Activated CD4-positive, alpha-beta T cell treated with anti-CD3 and anti-CD28 coated beads, Interleukin-2, amount 10 ng/mL, durations not matched to agents 7 days and 5 days (primary cell): ENCODE data around the gene CYB5R3. TPM values are rescaled to one million over a fixed set of nuclear protein-coding genes. Genes with fewer than 3 reads are reported as not detected.
A peak's percentile ranks its signal among the peaks of the same experiment; 100 is the strongest.
"Not testable (repeated sequence)": the region's sequence is repeated elsewhere in the genome, so short reads cannot be mapped to it uniquely, and the experiment has no call there.

Experiments
- CTCF ChIA-PET: fragments of 350-600 bp; sonication (Branson Sonifier 250); formaldehyde crosslinking; loops from one replicate; lab custom pipeline; 2021; ENCODE audit warnings: antibody characterized with exemption; lab: Charles Lee
- POLR2A ChIA-PET: fragments of 350-600 bp; sonication (Branson Sonifier 250); formaldehyde crosslinking; loops from one replicate; lab custom pipeline; 2021; ENCODE audit warnings: antibody characterized with exemption; lab: Charles Lee
- DNase-seq: peaks from one replicate; pipeline ENCODE4 v3.0.0-alpha.2; 2020
- H3K27ac Mint-ChIP-seq: one replicate; pipeline ENCODE4 v1.8.0; 2021; ENCODE audit warnings: mild to moderate bottlenecking, moderate library complexity, mixed read lengths
- H3K27me3 Mint-ChIP-seq: one replicate; pipeline ENCODE4 v1.8.0; 2021; ENCODE audit warnings: mixed read lengths
- H3K36me3 Mint-ChIP-seq: one replicate; pipeline ENCODE4 v1.8.0; 2021; ENCODE audit warnings: low read depth, mixed read lengths
- H3K4me1 Mint-ChIP-seq: one replicate; pipeline ENCODE4 v1.8.0; 2021; ENCODE audit warnings: mixed read lengths
- H3K4me3 Mint-ChIP-seq: one replicate; pipeline ENCODE4 v1.8.0; 2021; ENCODE audit warnings: mild to moderate bottlenecking, moderate library complexity, mixed read lengths
- H3K9me3 Mint-ChIP-seq: one replicate; pipeline ENCODE4 v1.8.0; 2021; ENCODE audit warnings: mixed read lengths
- total RNA-seq, 2 experiments: library from RNA; stranded (reverse); gene quantifications; one replicate each; pipeline ENCODE4 v1.2.3, GENCODE V29; 2021

CYB5R3 gene
- total RNA-seq, 2 experiments from 2014 or later, result 84.3 to 91.9 TPM

- ChIA-PET POLR2A (no interaction called here), CTCF (interaction anchor here (1.0 kb wide), 1 partner anchor 19 kb away, joined by 4 read pairs; the partner anchor contains the start of gene POLDIP3)
- H3K36me3 Mint-ChIP-seq, result peaks cover 41% of the 10 kb centered on the region
- DNase-seq, result no peak
- H3K27ac Mint-ChIP-seq, result no peak overlapping the region
- no peaks in the 10 kb centered on the region for H3K9me3 Mint-ChIP-seq
- no peaks in the 10 kb centered on the region for H3K27me3 Mint-ChIP-seq
- H3K4me1 Mint-ChIP-seq, result no peaks in the 10 kb centered on the region
- H3K4me3 Mint-ChIP-seq, result no peak overlapping the region
These were observed 53.8 kb downstream of the CYB5R3 start for GRCh38 chr22:42595434-42595833.

DNA sequence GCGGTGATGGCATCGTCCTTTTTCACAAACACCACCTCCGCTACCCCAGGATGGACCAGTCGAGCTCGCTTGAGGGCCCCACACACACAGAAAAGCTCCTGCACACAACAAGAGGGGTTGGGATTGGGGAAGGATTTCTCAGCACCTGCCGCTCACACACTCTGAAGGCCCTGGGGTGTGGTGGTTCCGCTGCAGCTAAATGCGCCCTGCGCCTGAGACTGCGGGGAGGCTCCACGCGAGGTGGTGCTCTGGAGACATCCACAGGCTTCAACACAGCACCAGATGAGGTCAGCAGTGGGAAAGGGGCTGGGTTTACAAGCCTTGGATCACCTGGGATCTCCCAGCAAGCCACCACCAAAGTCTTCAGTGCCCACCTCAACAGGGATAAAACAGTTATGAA lies 57.2 kb downstream of the CYB5R3 start:
- Mint-ChIP-seq H3K36me3 (peaks cover 43% of the 10 kb centered on the region), H3K4me3 (no peak overlapping the region), H3K9me3 (no peaks in the 10 kb centered on the region), H3K27ac (no peak overlapping the region), H3K27me3 (no peaks in the 10 kb centered on the region), H3K4me1 (no peaks in the 10 kb centered on the region)
- no peak for DNase-seq
- CTCF ChIA-PET, result interaction anchor here (0.6 kb wide), 1 partner anchor 9 kb away, joined by 4 read pairs; no protein-coding TSS in a partner anchor
- POLR2A ChIA-PET, result no interaction called here

- Mint-ChIP-seq H3K9me3 (no peaks in the 10 kb centered on the region), H3K27me3 (no peaks in the 10 kb centered on the region), H3K4me1 (no peaks in the 10 kb centered on the region), H3K27ac (no peak overlapping the region), H3K4me3 (no peak overlapping the region), H3K36me3 (peaks cover 45% of the 10 kb centered on the region)
- DNase-seq, result no peak
- ChIA-PET CTCF (interaction anchor here (0.6 kb wide), 1 partner anchor 70 kb away, joined by 4 read pairs; no protein-coding TSS in a partner anchor), POLR2A (no interaction called here)
These were observed 61.5 kb downstream of the CYB5R3 start for GRCh38 chr22:42587588-42588175.

DNA sequence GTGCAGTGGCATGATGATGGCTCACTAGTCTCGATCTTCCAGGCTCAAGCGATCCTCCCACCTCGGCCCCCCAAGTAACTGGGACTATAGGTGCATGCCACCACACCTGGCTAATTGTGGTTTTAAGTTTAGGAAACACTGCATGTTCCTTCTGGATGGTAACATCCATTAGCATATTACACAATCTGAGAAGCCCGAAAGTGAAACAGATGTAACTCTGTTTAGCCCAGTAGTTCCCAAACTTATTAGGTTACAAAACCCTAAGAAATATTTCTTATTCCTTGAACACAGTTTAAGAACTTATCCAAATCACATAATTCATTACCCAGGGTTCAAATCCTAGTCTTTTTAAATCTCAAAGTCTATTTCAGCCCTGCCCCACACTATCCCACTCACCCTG lies 62.8 kb downstream of the CYB5R3 start:
- H3K27me3 Mint-ChIP-seq, result no peaks in the 10 kb centered on the region
- H3K9me3 Mint-ChIP-seq, result no peaks in the 10 kb centered on the region
- DNase-seq, result no peak
- H3K4me1 Mint-ChIP-seq, result peaks cover 6% of the 10 kb centered on the region
- no peak overlapping the region for H3K27ac Mint-ChIP-seq
- no peak overlapping the region for H3K4me3 Mint-ChIP-seq
- ChIA-PET POLR2A (no interaction called here), CTCF (no interaction called here)
- H3K36me3 Mint-ChIP-seq, result peaks cover 48% of the 10 kb centered on the region

- Mint-ChIP-seq H3K27me3 (no peaks in the 10 kb centered on the region), H3K27ac (no peak overlapping the region), H3K4me1 (peaks cover 10% of the 10 kb centered on the region), H3K36me3 (peaks cover 41% of the 10 kb centered on the region), H3K9me3 (no peaks in the 10 kb centered on the region), H3K4me3 (no peak overlapping the region)
- no peak for DNase-seq
- CTCF ChIA-PET, result interaction anchor here (1.2 to 1.4 kb wide), 2 partner anchors 8 to 24 kb away, joined by 4 to 5 read pairs; no protein-coding TSS in a partner anchor
- POLR2A ChIA-PET, result no interaction called here
These were observed 64.1 kb downstream of the CYB5R3 start for GRCh38 chr22:42585096-42585495.

DNA sequence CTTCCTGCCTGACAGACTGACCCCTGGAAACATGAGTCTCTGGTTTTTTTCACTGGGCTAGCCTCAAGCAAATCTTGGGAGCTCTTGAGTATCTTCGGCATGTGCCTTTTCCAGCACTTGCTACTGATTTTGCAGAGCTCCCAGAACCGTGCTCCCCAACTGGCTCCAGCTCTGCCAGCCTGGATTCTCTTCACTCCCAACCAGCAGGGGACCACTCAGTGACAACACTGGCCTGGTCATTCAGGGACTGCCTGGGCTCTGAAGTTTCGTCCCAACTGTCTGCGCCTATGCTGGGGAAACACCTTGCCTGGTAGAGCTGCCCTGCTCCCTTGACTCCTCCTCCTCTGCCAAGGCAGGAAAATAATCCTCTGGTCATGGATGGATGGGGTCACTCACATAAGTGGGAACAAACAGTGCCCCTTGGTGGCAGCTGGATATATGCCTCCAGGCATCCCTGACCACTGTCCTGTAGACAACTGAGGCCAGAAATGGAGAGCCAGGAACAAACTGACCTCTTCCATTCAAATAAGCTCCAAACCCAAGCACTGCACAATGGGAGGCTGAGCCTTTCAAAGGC lies 64.7 kb downstream of the CYB5R3 start:
- Mint-ChIP-seq H3K9me3 (no peaks in the 10 kb centered on the region), H3K4me1 (peaks cover 10% of the 10 kb centered on the region), H3K27ac (no peak overlapping the region), H3K4me3 (no peak overlapping the region), H3K36me3 (peaks cover 37% of the 10 kb centered on the region), H3K27me3 (no peaks in the 10 kb centered on the region)
- CTCF ChIA-PET, result interaction anchor here (1.4 kb wide), 1 partner anchor 9 kb away, joined by 4 read pairs; no protein-coding TSS in a partner anchor
- POLR2A ChIA-PET, result no interaction called here
- no peak for DNase-seq

- peak overlapping the region; percentile 98 for H3K4me3 Mint-ChIP-seq
- DNase-seq, result no peak
- ChIA-PET POLR2A (no interaction called here), CTCF (no interaction called here)
- H3K4me1 Mint-ChIP-seq, result peaks cover 10% of the 10 kb centered on the region
- no peaks in the 10 kb centered on the region for H3K9me3 Mint-ChIP-seq
- H3K27me3 Mint-ChIP-seq, result no peaks in the 10 kb centered on the region
- H3K36me3 Mint-ChIP-seq, result peaks cover 42% of the 10 kb centered on the region
- peak overlapping the region; percentile 83 for H3K27ac Mint-ChIP-seq
These were observed 66.2 kb downstream of the CYB5R3 start for GRCh38 chr22:42582987-42583386.

GRCh38 chr22:42581762-42582716 lies 67.2 kb downstream of the CYB5R3 start:
- peak overlapping the region; percentile 83 for H3K27ac Mint-ChIP-seq
- H3K36me3 Mint-ChIP-seq, result peaks cover 40% of the 10 kb centered on the region
- POLR2A ChIA-PET, result interaction anchor here (0.6 kb wide), 1 partner anchor 70 kb away, joined by 7 read pairs; no protein-coding TSS in a partner anchor
- H3K9me3 Mint-ChIP-seq, result no peaks in the 10 kb centered on the region
- CTCF ChIA-PET, result interaction anchor here (0.6 to 0.8 kb wide), 2 partner anchors 16 to 40 kb away, joined by 3 read pairs; no protein-coding TSS in a partner anchor
- H3K27me3 Mint-ChIP-seq, result no peaks in the 10 kb centered on the region
- peak; percentile 86 for DNase-seq
- peaks cover 10% of the 10 kb centered on the region for H3K4me1 Mint-ChIP-seq
- peak overlapping the region; percentile 98 for H3K4me3 Mint-ChIP-seq

DNA sequence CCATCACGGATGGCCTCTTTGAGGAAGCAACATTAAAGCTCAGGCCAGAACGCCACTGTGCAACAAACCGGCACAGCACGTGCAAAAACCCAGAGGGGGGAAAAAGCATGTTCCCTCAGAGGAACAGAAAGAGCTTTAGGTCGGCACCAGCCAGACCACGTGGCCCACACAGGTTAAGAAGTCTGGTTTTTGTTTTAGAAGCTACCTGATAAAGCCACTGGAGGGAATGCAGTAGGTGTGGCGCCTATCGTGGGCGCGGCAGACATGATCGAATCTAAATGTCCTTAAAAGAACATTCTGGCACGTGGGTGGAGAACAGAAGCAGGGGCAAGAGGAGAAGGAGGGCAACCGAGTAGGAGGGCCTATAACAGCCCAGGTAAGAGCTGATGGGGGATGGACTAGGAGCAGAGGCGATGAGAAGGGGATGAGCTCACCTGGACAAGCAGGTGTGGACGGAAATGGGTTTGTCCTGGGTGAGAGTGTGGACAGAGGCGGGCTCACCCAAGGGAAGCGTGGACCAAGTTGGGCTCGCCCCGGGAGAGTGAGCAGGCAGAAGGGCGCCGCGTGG lies 67.9 kb downstream of the CYB5R3 start:
- H3K36me3 Mint-ChIP-seq, result peaks cover 33% of the 10 kb centered on the region
- H3K27me3 Mint-ChIP-seq, H3K9me3 Mint-ChIP-seq, POLR2A ChIA-PET, DNase-seq: not testable (repeated sequence)
- CTCF ChIA-PET, result interaction anchor here (0.6 to 1.1 kb wide), 3 partner anchors 16 to 39 kb away, joined by 3 read pairs; no protein-coding TSS in a partner anchor
- peak overlapping the region; percentile 98 for H3K4me3 Mint-ChIP-seq
- peaks cover 10% of the 10 kb centered on the region for H3K4me1 Mint-ChIP-seq
- peak overlapping the region; percentile 96 for H3K27ac Mint-ChIP-seq

DNA sequence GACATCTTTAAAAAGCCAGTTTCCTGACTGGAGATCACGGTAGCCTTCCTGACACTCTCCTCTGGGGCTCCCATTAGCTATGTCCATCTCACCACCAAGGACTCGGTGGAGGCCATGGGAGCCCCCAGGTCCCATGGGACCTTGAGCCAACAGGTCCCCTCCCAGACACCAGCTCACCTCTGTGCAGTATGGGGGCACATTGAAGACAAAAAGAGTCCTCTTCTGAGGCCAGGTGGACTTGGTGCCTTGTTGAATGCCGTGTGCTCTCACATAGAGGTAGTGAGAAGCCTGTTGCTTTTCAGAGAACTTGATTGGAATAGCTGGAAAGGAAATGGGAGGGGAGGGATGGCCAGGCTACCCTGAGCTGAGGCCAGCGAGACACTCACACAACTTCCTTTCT lies 69.2 kb downstream of the CYB5R3 start:
- POLR2A ChIA-PET, H3K27ac Mint-ChIP-seq: not testable (repeated sequence)
- CTCF ChIA-PET, result interaction anchor here (1.1 kb wide), 1 partner anchor 32 kb away, joined by 3 read pairs; no protein-coding TSS in a partner anchor

DNA sequence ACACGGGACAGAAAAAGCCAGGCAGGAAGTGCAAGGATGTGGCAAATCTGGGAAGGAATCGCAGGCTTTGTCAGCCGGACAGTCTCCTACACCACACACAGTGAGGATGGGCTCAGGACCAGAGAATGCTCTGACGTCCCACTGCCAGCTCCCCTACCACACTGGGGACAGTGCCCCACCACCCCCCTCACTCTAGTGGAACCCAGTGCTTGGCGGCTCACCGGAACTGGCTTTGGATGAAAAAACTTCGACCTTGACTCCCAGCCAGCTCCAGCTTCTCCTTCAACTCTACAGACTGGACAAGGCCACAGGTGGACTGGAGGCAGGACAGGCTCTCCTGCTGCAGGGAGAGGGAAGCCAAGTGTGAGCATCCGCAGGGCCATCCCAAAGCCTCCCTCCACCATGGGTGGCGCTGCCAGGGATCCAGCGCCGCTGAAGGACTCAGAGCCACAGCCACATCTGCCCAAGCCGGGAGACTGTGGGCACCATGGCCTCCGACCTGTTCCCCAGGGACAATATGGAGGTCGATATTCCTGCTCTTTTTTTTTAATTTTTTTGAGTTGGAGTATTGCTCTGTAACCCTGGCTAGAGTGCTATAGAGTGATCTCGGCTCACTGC lies 71.5 kb downstream of the CYB5R3 start:
- Mint-ChIP-seq H3K36me3 (peaks cover 17% of the 10 kb centered on the region), H3K4me1 (peaks cover 10% of the 10 kb centered on the region), H3K4me3 (no peak overlapping the region), H3K27ac (no peak overlapping the region), H3K27me3 (no peaks in the 10 kb centered on the region), H3K9me3 (no peaks in the 10 kb centered on the region)
- CTCF ChIA-PET, result no interaction called here
- POLR2A ChIA-PET, result no interaction called here
- no peak for DNase-seq

More for the DNA sequence above, 69.2 kb downstream of the CYB5R3 start:
- not testable (repeated sequence) for H3K9me3 Mint-ChIP-seq, H3K27me3 Mint-ChIP-seq, H3K4me3 Mint-ChIP-seq, DNase-seq
- Mint-ChIP-seq H3K36me3 (peaks cover 22% of the 10 kb centered on the region), H3K4me1 (peaks cover 10% of the 10 kb centered on the region)

DNA sequence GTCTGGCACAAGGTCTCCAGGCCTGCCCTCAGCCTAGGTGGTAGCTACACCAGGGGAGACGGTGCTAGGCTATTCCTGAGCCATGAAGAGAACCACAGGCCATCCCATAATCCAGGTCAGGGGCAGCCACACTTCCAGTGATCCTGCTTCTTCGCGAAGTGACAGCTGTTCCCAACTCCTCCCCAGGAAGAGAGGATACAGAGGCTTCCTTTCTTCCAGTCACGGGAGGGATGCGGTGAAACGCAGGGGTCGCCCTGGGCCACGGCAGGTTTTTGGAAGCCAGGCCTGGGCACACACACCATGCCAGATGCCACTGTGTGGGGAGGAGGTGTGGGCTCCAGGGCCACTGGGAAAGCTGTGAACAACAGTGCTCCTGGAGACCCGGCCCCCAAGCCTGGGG lies 72.1 kb downstream of the CYB5R3 start:
- H3K27me3 Mint-ChIP-seq, POLR2A ChIA-PET, H3K9me3 Mint-ChIP-seq, H3K4me1 Mint-ChIP-seq, H3K27ac Mint-ChIP-seq, CTCF ChIA-PET, H3K4me3 Mint-ChIP-seq, DNase-seq: not testable (repeated sequence)
- H3K36me3 Mint-ChIP-seq, result peaks cover 14% of the 10 kb centered on the region
